ENCODE results near the gene WDR70.
A peak's percentile ranks its signal among the peaks of the same experiment; 100 is the strongest.

Gene WDR70

DNA sequence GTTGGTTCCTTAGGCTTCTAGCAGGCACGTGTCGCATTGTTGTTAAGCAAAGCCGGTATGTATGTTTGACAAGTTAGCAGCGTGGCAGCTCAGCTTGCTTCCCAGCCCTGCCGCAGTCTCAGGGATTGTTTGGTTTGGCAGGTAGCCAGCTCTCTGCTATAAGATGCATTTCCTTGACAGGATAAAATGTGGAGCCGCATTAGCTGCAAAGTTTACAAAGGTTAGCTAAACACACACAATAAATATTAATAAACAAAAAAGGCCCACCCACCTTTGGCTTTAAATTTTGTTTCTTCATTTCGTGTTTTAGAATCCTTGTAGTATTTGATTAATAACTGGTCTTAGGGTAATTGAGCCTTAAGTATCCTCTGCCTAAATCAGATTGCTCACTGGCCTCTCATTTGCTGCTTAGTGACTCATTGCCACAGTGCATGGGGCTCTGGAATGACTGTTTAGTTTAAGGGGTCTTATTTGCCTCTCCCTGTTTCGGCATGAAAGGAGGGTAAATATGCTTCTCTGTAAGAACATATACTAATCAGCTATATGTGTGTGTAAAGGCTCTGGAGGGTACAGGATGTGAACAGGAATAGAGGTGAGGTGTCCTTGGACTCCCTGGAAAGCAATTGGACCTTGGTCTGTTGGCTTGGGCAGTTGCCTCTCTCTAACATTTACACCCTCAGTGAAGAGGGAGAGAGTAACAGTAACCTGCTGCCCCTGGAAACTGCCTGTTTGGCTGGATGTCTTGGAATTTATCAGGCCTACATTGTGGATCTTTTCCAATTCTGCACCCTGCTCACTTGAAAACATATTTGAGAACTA is 338.7 kb downstream of the WDR70 start:
- TF ChIP-seq, protein P1, sequence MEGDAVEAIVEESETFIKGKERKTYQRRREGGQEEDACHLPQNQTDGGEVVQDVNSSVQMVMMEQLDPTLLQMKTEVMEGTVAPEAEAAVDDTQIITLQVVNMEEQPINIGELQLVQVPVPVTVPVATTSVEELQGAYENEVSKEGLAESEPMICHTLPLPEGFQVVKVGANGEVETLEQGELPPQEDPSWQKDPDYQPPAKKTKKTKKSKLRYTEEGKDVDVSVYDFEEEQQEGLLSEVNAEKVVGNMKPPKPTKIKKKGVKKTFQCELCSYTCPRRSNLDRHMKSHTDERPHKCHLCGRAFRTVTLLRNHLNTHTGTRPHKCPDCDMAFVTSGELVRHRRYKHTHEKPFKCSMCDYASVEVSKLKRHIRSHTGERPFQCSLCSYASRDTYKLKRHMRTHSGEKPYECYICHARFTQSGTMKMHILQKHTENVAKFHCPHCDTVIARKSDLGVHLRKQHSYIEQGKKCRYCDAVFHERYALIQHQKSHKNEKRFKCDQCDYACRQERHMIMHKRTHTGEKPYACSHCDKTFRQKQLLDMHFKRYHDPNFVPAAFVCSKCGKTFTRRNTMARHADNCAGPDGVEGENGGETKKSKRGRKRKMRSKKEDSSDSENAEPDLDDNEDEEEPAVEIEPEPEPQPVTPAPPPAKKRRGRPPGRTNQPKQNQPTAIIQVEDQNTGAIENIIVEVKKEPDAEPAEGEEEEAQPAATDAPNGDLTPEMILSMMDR (IDR thresholded peaks at IDR 0.05; ENCODE audit: control insufficient read depth, extremely low read depth, insufficient read depth) = no peak
- no peak overlapping the region for H3K4me3 ChIP-seq (ENCODE audit: low read depth, low read length)
- peak; percentile 98 for DNase-seq (ENCODE audit: low read depth)

DNA sequence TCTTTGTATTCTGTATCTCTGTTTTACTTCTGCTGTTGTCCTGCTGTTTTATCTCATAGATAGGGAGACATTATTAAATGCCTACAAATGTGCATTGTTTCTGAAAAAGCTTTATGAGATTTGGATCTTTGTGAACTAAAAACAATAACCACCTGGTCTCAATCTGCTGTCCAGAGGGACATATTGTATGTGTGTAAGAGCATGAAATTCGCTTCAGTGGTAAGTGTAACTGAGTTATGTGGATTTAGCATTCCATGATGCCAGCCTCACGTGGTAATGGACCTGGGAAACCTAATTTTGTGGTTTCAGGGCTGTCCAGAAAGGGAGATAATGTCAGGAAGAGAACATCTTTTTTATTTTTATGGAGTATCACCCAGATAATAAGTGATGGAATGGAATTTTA is 341.4 kb downstream of the WDR70 start:
- TF ChIP-seq, protein P1 (IDR thresholded peaks at IDR 0.05; ENCODE audit: control insufficient read depth, extremely low read depth, insufficient read depth) = no peak
- no peak for DNase-seq (ENCODE audit: low read depth)
- no peak overlapping the region for H3K4me3 ChIP-seq (ENCODE audit: low read depth, low read length)

DNA sequence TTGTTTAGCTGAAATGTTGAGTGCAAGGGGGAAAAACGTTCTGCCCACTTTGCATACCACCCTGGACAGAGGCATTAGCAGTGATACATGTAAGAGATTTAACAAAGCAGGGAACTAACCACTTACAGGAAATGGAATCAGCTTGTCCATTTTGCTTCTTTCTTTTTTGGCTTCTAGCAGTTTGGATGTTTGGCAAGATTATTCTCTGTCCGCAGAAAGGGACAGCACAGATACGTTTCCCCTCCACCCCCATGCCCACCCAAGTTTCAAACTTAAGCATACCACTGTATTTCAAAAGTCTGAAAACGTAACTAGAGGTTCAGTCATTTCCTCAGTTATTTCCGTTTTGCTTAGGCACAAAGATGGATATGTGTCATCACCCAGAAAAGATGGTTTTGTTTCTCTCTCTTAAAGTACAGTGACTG is 342.3 kb downstream of the WDR70 start:
- no peak for DNase-seq (ENCODE audit: low read depth)
- TF ChIP-seq, protein P1 (IDR thresholded peaks at IDR 0.05; ENCODE audit: control insufficient read depth, extremely low read depth, insufficient read depth) = no peak
- no peak overlapping the region for H3K4me3 ChIP-seq (ENCODE audit: low read depth, low read length)

DNA sequence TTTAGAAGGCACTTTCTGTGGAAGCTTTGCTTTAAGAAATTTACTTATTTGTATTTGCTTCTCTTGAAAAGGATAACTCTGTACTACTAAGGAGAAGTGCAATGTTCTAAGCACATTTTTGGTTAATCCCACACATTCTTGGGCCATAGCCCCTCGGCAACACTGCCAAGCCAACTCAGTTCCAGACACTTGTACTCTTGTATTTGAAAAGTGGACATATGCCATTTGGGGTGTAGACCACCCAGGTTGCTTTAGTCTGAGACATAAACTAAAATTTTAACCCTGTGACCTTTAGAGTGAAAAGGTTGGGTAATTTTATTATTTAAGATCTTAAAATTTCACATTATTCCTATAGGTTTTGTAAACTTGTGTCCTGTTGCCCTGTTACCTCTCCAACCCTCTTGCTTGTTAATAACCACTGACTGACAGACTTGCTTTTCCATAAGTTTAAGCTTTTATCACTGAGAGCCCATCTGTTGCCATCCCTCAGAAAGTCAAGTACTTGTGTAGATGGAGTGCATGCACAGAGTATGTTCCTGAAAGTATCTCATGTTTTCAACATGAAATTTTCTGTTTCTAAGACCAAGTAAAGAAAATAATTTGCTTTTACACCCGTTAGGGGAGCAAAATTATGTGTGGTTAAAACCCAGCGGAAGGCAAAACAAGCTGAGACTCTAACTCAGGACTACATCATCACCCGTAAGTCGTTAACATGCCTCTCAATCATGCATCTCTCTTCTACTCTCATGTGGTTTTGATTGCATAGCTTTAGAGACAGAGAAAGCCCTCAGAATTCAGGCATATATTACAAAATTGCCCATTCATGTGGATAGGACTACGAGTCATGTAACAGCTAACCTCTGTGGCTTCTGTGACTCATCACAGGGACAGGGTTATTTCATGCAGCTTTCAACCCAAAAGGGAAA is 343.4 kb downstream of the WDR70 start:
- TF ChIP-seq, protein P1 (IDR thresholded peaks at IDR 0.05; ENCODE audit: control insufficient read depth, extremely low read depth, insufficient read depth) = no peak
- no peak overlapping the region for H3K4me3 ChIP-seq (ENCODE audit: low read depth, low read length)
- no peak for DNase-seq (ENCODE audit: low read depth)

DNA sequence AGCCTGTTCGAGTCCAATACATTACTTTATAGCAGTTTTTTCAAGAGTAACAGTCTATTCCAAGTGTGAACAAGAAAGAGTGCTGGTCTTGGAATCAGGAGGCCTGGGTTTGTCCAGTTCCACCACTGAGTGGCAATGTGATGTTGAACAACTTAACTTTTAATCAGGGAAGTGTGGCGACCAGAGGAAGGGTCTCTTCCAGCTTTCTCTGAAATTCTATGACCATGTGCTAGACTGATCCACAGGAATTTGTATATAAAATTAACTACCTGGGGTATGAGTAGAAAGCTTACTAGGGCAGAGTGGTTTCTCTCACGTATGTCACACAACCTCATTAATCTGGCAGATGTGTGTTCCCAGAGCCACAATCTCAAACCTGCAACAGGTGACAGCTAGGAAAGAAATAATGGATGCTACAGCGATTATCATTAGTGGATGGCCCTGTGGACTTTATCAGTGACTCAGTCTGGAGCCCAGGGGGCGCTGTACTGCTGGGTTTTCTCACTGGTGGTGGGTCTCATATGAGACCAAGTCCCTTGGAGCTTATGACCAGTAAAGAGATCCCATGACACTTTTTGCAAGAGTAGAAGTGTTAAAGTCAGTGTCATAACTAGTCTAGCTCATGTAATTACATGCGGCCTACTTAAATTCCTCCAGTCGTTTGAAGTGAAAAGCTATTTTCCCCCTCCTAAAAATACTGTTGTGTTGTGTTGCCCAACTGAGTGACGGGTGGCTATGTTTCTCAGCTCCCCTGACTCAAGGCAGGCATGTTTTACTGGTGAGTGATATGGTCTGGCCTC is 344.2 kb downstream of the WDR70 start:
- no peak overlapping the region for H3K4me3 ChIP-seq (ENCODE audit: low read depth, low read length)
- TF ChIP-seq, protein P1 (IDR thresholded peaks at IDR 0.05; ENCODE audit: control insufficient read depth, extremely low read depth, insufficient read depth) = 0 out of 2 replicates have a peak, but pooled peaks have one; percentile 19
- DNase-seq (ENCODE audit: low read depth) = no peak

DNA sequence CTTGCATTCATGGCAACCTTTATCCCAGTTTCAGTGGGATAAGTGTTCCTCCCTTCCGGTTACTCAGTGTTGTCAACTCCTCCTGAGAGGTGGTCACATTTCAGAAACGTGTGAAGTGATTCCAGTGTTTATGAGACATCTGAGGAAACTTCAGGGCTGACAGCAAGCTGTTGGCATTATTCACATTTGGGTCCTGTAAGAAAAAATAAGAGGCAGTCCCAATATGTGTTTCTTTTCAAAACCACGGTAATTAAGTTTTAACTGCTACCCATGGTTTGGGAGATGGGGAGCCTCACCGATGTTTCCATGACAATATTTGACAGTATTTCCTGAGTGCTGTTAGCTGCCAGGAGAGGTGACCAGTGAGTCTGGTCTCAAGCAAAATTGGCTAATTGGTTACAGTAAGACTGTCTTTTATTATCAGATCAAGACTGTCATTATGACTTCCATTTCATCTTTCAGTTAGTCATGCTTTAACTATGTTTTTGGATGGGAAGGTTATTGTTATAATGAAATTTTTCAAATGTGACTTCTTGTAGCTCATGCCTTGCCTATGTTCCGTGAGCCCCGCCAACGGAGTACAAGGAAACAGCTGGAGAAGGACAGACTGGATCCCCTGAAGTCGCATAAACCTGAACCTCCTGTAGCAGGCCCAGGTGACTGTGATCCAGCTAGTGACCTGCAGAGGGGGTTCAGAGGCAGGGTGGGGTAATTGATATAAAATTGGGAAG is 345.4 kb downstream of the WDR70 start:
- DNase-seq (ENCODE audit: low read depth) = no peak
- H3K4me3 ChIP-seq (ENCODE audit: low read depth, low read length) = no peak overlapping the region
- TF ChIP-seq, protein P1 (IDR thresholded peaks at IDR 0.05; ENCODE audit: control insufficient read depth, extremely low read depth, insufficient read depth) = no peak
